AG04449 (cell line): ENCODE data around the gene WFDC8.

Experiments
- CTCF ChIA-PET: fragments of 350-600 bp; formaldehyde crosslinking; extraction: SDS; loops from one replicate; lab custom pipeline; 2021; ENCODE audit warnings: antibody characterized with exemption; lab: Yijun Ruan, JAX
- POLR2A ChIA-PET: fragments of 400-600, 350-600 bp; formaldehyde crosslinking; extraction: SDS; loops from one replicate; lab custom pipeline; 2020; ENCODE audit warnings: antibody characterized with exemption, inconsistent platforms; lab: Yijun Ruan, JAX
- DNase-seq: peaks from one replicate; pipeline ENCODE4 v3.0.0-alpha.2; 2010; ENCODE audit warnings: low read depth, low spot score
- H3K4me3 ChIP-seq: 2 replicates; pipeline ENCODE4 v1.5.1; 2011; ENCODE audit warnings: low read depth, mild to moderate bottlenecking, control low read depth, low read length
- TF ChIP-seq, protein P1 (sequence below): IDR thresholded peaks from one replicate; pipeline ENCODE4 v1.5.1; 2011; ENCODE audit warnings: mild to moderate bottlenecking, moderate library complexity, low read length, control low read depth, inconsistent platforms; ENCODE audit not compliant: insufficient read depth; ENCODE audit errors: missing control alignments

WFDC8 gene

DNA sequence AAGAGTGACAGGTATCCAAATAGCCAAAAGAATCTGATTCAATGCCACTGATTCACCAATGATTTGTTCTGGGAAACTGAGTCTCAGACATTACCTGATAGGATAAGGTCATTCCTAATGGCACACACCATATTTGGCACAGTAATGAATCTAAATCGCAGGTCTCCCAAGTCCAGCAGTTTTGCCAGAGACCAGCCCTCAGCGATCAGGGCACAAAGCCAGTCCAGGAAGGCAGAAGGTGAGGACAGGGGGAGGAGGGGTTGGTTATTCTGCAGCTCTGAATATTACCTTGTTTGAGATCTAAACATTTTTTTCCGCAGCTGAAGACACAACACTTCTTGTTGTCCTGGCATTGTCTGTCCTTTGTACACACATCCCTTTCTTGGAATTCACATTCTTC lies 33.7 kb downstream of the WFDC8 start:
- ChIA-PET CTCF (interaction anchor here (2.3 kb wide), 1 partner anchor 225 kb away, joined by 43 read pairs; no protein-coding TSS in a partner anchor), POLR2A (no interaction called here)
- DNase-seq, result no peak
- TF ChIP-seq, protein P1, sequence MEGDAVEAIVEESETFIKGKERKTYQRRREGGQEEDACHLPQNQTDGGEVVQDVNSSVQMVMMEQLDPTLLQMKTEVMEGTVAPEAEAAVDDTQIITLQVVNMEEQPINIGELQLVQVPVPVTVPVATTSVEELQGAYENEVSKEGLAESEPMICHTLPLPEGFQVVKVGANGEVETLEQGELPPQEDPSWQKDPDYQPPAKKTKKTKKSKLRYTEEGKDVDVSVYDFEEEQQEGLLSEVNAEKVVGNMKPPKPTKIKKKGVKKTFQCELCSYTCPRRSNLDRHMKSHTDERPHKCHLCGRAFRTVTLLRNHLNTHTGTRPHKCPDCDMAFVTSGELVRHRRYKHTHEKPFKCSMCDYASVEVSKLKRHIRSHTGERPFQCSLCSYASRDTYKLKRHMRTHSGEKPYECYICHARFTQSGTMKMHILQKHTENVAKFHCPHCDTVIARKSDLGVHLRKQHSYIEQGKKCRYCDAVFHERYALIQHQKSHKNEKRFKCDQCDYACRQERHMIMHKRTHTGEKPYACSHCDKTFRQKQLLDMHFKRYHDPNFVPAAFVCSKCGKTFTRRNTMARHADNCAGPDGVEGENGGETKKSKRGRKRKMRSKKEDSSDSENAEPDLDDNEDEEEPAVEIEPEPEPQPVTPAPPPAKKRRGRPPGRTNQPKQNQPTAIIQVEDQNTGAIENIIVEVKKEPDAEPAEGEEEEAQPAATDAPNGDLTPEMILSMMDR, result no peak
- no peak overlapping the region for H3K4me3 ChIP-seq

DNA sequence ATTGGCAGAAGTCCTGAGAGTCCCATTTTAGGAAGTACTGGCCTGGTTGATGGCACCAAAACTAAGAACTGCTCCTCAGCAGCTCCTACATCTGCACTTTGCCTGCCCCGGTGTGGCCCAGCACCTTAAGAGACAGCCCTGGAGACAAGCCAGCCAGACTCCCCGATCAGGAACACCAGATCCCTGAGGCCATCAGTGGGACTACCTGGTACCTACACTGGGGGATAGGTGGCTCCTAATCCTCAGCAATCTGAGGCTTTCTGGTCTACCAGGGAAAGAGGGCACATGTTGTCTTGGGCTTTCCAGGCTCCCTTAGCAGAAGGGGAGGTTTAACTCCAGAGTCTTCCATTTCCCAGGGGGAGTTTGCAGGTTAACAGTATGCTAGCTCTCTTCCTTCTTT lies 39.7 kb downstream of the WFDC8 start, which contains the start of gene WFDC6:
WFDC6 (minus strand) TSS at position 101 of the 400 bp plus-strand sequence; CDS start at position 26, 75 bp downstream.
- CTCF ChIA-PET, result interaction anchor here (2.6 kb wide), 1 partner anchor 232 kb away, joined by 12 read pairs; no protein-coding TSS in a partner anchor
- no peak within 1 kb of the TSS for H3K4me3 ChIP-seq
- POLR2A ChIA-PET, result no interaction called here
- no peak for DNase-seq
- TF ChIP-seq, protein P1, result no peak

DNA sequence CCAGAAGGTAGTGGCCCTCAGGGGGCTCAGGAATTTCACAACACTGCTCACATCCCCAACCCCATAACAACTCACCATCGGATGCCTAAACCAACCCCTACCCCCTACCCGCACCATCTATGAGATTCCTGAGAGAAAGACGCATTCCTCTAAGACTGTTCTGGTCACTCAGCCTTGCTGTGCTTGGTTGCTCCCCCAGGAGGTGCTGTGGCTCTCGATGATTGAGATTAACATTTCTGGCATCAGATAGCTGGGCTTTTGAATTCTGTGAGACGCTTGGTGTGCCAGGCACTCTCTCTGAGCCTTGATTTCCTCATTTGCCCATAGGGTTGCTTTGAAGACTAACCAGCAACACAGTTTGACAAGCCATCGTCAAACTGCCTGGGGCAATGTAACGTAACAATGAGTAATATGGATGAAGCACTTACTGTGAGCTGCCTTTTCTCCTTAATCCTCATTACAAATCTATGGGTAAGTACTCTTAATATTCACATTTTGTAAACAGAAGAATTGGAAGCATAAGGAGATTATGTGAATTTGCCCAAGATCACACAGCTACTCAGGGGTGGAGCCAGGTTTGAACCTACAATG lies 40.8 kb downstream of the WFDC8 start:
- ChIA-PET POLR2A (no interaction called here), CTCF (interaction anchor here (2.6 kb wide), 1 partner anchor 233 kb away, joined by 12 read pairs; no protein-coding TSS in a partner anchor)
- no peak for DNase-seq
- TF ChIP-seq, protein P1, result no peak
- H3K4me3 ChIP-seq, result no peak overlapping the region

DNA sequence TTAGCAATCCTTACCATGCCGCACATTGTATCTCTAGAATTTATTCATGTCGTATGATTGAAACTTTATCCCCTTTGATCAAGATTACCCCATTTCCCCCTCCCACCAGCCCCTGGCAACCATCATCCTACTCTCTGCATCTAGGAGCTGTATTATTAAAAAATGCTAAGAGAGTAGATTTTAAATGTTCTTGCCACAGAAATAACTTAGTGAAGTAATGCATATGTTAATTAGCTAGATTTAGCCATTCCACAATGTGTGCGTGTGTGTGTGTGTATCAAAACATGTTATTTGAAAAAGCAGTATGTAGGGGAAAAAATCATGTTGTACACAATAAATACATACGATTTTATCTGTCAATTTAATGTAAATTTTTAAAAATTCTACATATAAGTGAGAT lies 51.8 kb downstream of the WFDC8 start:
- no peak overlapping the region for H3K4me3 ChIP-seq
- CTCF ChIA-PET, result interaction anchor here (0.6 kb wide), 1 partner anchor 265 kb away, joined by 3 read pairs; the partner anchor contains the start of genes DNTTIP1 and WFDC3
- no peak for DNase-seq
- POLR2A ChIA-PET, result no interaction called here
- TF ChIP-seq, protein P1, result no peak

DNA sequence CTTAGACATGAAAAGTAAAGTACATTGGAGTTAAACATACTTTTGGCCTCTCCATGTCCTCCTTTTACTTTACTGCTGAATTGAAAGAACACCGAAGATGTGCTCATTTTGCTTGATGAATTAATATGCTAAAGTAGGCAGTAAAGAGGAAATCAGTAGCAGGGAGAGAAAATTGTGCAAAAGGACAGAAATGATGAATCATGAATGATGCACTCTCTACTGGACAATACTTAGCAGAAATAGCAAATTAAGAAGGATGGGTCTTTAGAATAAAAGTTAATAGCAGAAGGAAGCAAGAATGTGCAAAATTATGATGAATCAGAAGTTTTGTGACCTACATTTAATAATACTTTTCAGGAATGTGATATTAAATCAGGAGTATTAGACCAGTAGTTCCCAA lies 55.3 kb downstream of the WFDC8 start:
- ChIA-PET CTCF (interaction anchor here (1.0 to 2.1 kb wide), 2 partner anchors 230 to 247 kb away, joined by 3 to 7 read pairs; no protein-coding TSS in a partner anchor), POLR2A (no interaction called here)
- DNase-seq, result no peak
- no peak overlapping the region for H3K4me3 ChIP-seq
- TF ChIP-seq, protein P1, result no peak

DNA sequence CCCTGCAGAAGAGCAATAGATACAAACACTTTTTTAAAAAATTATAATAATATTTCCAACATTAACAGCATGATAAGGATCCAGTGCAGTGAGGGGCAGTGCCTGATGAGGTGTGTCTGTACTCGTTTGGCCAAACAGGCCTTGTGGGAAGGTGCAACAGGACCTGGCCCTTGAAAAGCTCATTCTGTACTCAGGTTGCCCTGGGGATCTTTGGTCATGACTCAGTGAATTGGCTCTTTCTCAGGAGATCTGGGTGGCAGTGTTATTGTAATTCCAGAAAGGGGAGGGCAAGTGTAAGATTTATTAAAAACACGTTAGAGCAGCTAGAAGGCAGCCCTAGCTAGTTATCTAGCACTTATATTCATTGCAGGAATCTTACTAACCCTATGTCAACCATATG lies 60.8 kb downstream of the WFDC8 start:
- CTCF ChIA-PET, result no interaction called here
- no peak for DNase-seq
- POLR2A ChIA-PET, result no interaction called here

More for the DNA sequence above, 60.8 kb downstream of the WFDC8 start:
- no peak overlapping the region for H3K4me3 ChIP-seq
- TF ChIP-seq, protein P1, result no peak
